WTC11 (cell line): ENCODE data around the gene RPTN. TPM values are rescaled to one million over a fixed set of nuclear protein-coding genes. Genes with fewer than 3 reads are reported as not detected.

ENCODE experiments used
- ATAC-seq: fragments of 200-7000 bp; cut with Tn5 transposase; 2 replicates; pipeline ENCODE4 v1.10.0; 2021; ENCODE audit warnings: mild to moderate bottlenecking, moderate library complexity
- CTCF ChIA-PET: fragments of 300-600 bp; sonication (Branson Sonifier 250); formaldehyde crosslinking; loops from one replicate; lab custom pipeline; 2021; ENCODE audit warnings: antibody characterized with exemption; lab: Charles Lee
- POLR2A ChIA-PET: fragments of 350-600 bp; sonication (Branson Sonifier 250); formaldehyde crosslinking; loops from one replicate; lab custom pipeline; 2021; ENCODE audit warnings: antibody characterized with exemption; lab: Charles Lee
- DNase-seq: peaks from one replicate; pipeline ENCODE4 v3.0.0; 2021; ENCODE audit warnings: low spot score
- H3K27ac Mint-ChIP-seq: 2 replicates; pipeline ENCODE4 v1.8.0; 2021; ENCODE audit warnings: mixed read lengths
- H3K27me3 Mint-ChIP-seq: 2 replicates; pipeline ENCODE4 v1.8.0; 2021; ENCODE audit warnings: low read depth, mild to moderate bottlenecking, moderate library complexity, mixed read lengths
- H3K36me3 Mint-ChIP-seq: 2 replicates; pipeline ENCODE4 v1.8.0; 2021; ENCODE audit warnings: mixed read lengths
- H3K4me1 Mint-ChIP-seq: 2 replicates; pipeline ENCODE4 v1.8.0; 2022; ENCODE audit warnings: mixed read lengths
- H3K4me3 Mint-ChIP-seq: 2 replicates; pipeline ENCODE4 v1.8.0; 2021; ENCODE audit warnings: mild to moderate bottlenecking, moderate library complexity, mixed read lengths
- H3K9me3 Mint-ChIP-seq: 2 replicates; pipeline ENCODE4 v1.8.0; 2021; ENCODE audit warnings: mixed read lengths
- ATF2 ChIP-seq: sonication (generic); formaldehyde crosslinking; IDR thresholded peaks from 2 replicates; pipeline ENCODE4 v1.8.1; 2022; ENCODE audit warnings: low read depth, missing genetic modification reagents, borderline replicate concordance
- CREM ChIP-seq: sonication (generic); formaldehyde crosslinking; IDR thresholded peaks from 2 replicates; pipeline ENCODE4 v1.8.1; 2022; ENCODE audit warnings: mild to moderate bottlenecking, missing genetic modification reagents, moderate library complexity
- CTCF ChIP-seq: fragments of 200-600 bp; IDR thresholded peaks from 2 replicates; pipeline ENCODE4 v1.8.0; 2022; ENCODE audit warnings: antibody characterized with exemption
- E2F4 ChIP-seq: sonication (generic); formaldehyde crosslinking; IDR thresholded peaks from 2 replicates; pipeline ENCODE4 v1.8.1; 2022; ENCODE audit warnings: low read depth, mild to moderate bottlenecking, moderate library complexity, missing genetic modification reagents, borderline replicate concordance
- ELF4 ChIP-seq: sonication (generic); formaldehyde crosslinking; IDR thresholded peaks from 2 replicates; pipeline ENCODE4 v1.8.1; 2022; ENCODE audit warnings: low read depth, mild to moderate bottlenecking, moderate library complexity, missing genetic modification reagents
- EMX1 ChIP-seq: fragments of 250-450 bp; sonication (Bioruptor Pico); IDR thresholded peaks from 2 replicates; pipeline ENCODE4 v1.8.0; 2021; ENCODE audit warnings: mild to moderate bottlenecking
- ESRRA ChIP-seq: sonication (generic); formaldehyde crosslinking; IDR thresholded peaks from 2 replicates; pipeline ENCODE4 v1.8.1; 2022; ENCODE audit warnings: mild to moderate bottlenecking, missing genetic modification reagents, borderline replicate concordance
- GABPB1 ChIP-seq: sonication (generic); formaldehyde crosslinking; IDR thresholded peaks from 2 replicates; pipeline ENCODE4 v1.8.1; 2023; ENCODE audit warnings: mild to moderate bottlenecking, missing genetic modification reagents
- HMGA2 ChIP-seq: fragments of 250-450 bp; sonication (Bioruptor Pico); IDR thresholded peaks from 2 replicates; pipeline ENCODE4 v1.4.0; 2021; ENCODE audit warnings: mild to moderate bottlenecking, moderate library complexity
- IRF1 ChIP-seq: sonication (generic); formaldehyde crosslinking; IDR thresholded peaks from 2 replicates; pipeline ENCODE4 v1.8.0; 2023; ENCODE audit warnings: missing genetic modification reagents
- MAX ChIP-seq: sonication (generic); formaldehyde crosslinking; IDR thresholded peaks from 2 replicates; pipeline ENCODE4 v1.8.0; 2022; ENCODE audit warnings: mild to moderate bottlenecking, missing genetic modification reagents
- MXD4 ChIP-seq: fragments of 250-450 bp; sonication (Bioruptor Pico); IDR thresholded peaks from 2 replicates; pipeline ENCODE4 v1.8.0; 2021; ENCODE audit warnings: mild to moderate bottlenecking, moderate library complexity, borderline replicate concordance
- PRRX2 ChIP-seq: fragments of 250-450 bp; sonication (Bioruptor Pico); IDR thresholded peaks from 2 replicates; pipeline ENCODE4 v1.8.0; 2021; ENCODE audit warnings: mild to moderate bottlenecking
- SOX15 ChIP-seq: fragments of 250-450 bp; sonication (Bioruptor Pico); IDR thresholded peaks from 2 replicates; pipeline ENCODE4 v1.9.0; 2021; ENCODE audit warnings: mild to moderate bottlenecking
- SP1 ChIP-seq: sonication (generic); formaldehyde crosslinking; conservative IDR thresholded peaks from 2 replicates; pipeline ENCODE4 v1.8.1; 2022; ENCODE audit warnings: missing genetic modification reagents
- TEAD4 ChIP-seq: sonication (generic); formaldehyde crosslinking; IDR thresholded peaks from 2 replicates; pipeline ENCODE4 v1.8.0; 2022; ENCODE audit warnings: mild to moderate bottlenecking, missing genetic modification reagents
- USF2 ChIP-seq: sonication (generic); formaldehyde crosslinking; IDR thresholded peaks from 2 replicates; pipeline ENCODE4 v1.8.1; 2023; ENCODE audit warnings: mild to moderate bottlenecking, missing genetic modification reagents, moderate library complexity
- ZBTB43 ChIP-seq: sonication (generic); formaldehyde crosslinking; IDR thresholded peaks from 2 replicates; pipeline ENCODE4 v1.8.1; 2023; ENCODE audit warnings: mild to moderate bottlenecking, missing genetic modification reagents
- ZNF121 ChIP-seq: sonication (generic); formaldehyde crosslinking; IDR thresholded peaks from 2 replicates; pipeline ENCODE4 v1.8.0; 2023; ENCODE audit warnings: missing genetic modification reagents
- ZNF416 ChIP-seq: fragments of 250-450 bp; sonication (Bioruptor Pico); IDR thresholded peaks from 2 replicates; pipeline ENCODE4 v1.9.0; 2021; ENCODE audit warnings: mild to moderate bottlenecking, inconsistent platforms
- ZNF671 ChIP-seq: fragments of 250-450 bp; sonication (Bioruptor Pico); IDR thresholded peaks from 2 replicates; pipeline ENCODE4 v1.8.0; 2021; ENCODE audit warnings: mild to moderate bottlenecking
- ZSCAN18 ChIP-seq: fragments of 250-450 bp; sonication (Bioruptor Pico); IDR thresholded peaks from 2 replicates; pipeline ENCODE4 v2.1.2; 2022; ENCODE audit warnings: mild to moderate bottlenecking, moderate library complexity
- total RNA-seq: library from RNA; stranded (reverse); gene quantifications from 3 replicates; pipeline ENCODE4 v1.2.3, GENCODE V29; 2021

RPTN gene
- total RNA-seq, 1 experiment from 2014 or later, result not detected

- Mint-ChIP-seq H3K4me3 (no peak overlapping the region), H3K4me1 (0 out of 2 replicates have a peak, but pooled peaks cover 5% of the 10 kb centered on the region)
These were observed 31.4 kb downstream of the RPTN start for GRCh38 chr1:152127673-152128072.

GRCh38 chr1:152125834-152126443 lies 33.1 kb downstream of the RPTN start:
- Mint-ChIP-seq H3K4me3 (no peak overlapping the region), H3K36me3 (peaks cover 11% of the 10 kb centered on the region), H3K9me3 (peaks cover 62% of the 10 kb centered on the region), H3K27ac (no peak overlapping the region), H3K27me3 (peaks cover 29% of the 10 kb centered on the region), H3K4me1 (peaks cover 8% of the 10 kb centered on the region; the same call in 1 of the 2 replicates)
- no peak for DNase-seq
- ChIA-PET CTCF (interaction anchor here (0.7 kb wide), 1 partner anchor 63 kb away, joined by 3 read pairs; no protein-coding TSS in a partner anchor), POLR2A (no interaction called here)
- no peak for ATAC-seq
- no peak for TF ChIP-seq CREM (CRISPR knock-in tag)
- no peak for TF ChIP-seq E2F4
- TF ChIP-seq SP1 (CRISPR knock-in tag), result no peak
- no peak for TF ChIP-seq EMX1 (CRISPR knock-in tag)
- TF ChIP-seq PRRX2 (CRISPR knock-in tag), result no peak
- TF ChIP-seq ELF4 (CRISPR knock-in tag), result no peak
- TF ChIP-seq ZNF121 (CRISPR knock-in tag), result no peak
- no peak for TF ChIP-seq ZSCAN18
- no peak for TF ChIP-seq IRF1
- TF ChIP-seq ESRRA, result no peak
- TF ChIP-seq ZNF671 (CRISPR knock-in tag), result no peak
- TF ChIP-seq USF2, result no peak
- no peak for TF ChIP-seq MXD4 (CRISPR knock-in tag)

More at GRCh38 chr1:152127673-152128072, 31.4 kb downstream of the RPTN start:
- DNase-seq (no peak), ATAC-seq (no peak)
- ChIA-PET CTCF (no interaction called here), POLR2A (no interaction called here)
- Mint-ChIP-seq H3K27me3 (peaks cover 35% of the 10 kb centered on the region), H3K9me3 (peaks cover 66% of the 10 kb centered on the region), H3K27ac (no peak overlapping the region), H3K36me3 (peaks cover 10% of the 10 kb centered on the region)
- TF ChIP-seq ZBTB43 (CRISPR knock-in tag) (no peak), ZNF416 (CRISPR knock-in tag) (no peak), MXD4 (CRISPR knock-in tag) (no peak), ZNF121 (CRISPR knock-in tag) (no peak), MAX (CRISPR knock-in tag) (no peak), TEAD4 (no peak), ATF2 (CRISPR knock-in tag) (no peak), HMGA2 (CRISPR knock-in tag) (no peak), GABPB1 (CRISPR knock-in tag) (no peak), CTCF (no peak), SOX15 (CRISPR knock-in tag) (no peak)
